GM12865 (cell line): ENCODE results near the gene PSAT1.
A peak's percentile ranks its signal among the peaks of the same experiment; 100 is the strongest.

Experiments
- DNase-seq: peaks from one replicate; pipeline ENCODE4 v3.0.0; 2010; ENCODE audit warnings: low read depth
- H3K4me3 ChIP-seq: 2 replicates; pipeline ENCODE4 v1.5.1; 2011; ENCODE audit warnings: mild to moderate bottlenecking, low read depth, low read length, control low read depth
- CTCF ChIP-seq: IDR thresholded peaks from 2 replicates; pipeline ENCODE4 v1.5.1; 2011; ENCODE audit warnings: low read length, control low read depth, low read depth, inconsistent platforms; ENCODE audit not compliant: insufficient read depth; ENCODE audit errors: missing control alignments

The PSAT1 gene

GRCh38 chr9:78297672-78297961 lies 692 bp downstream of the PSAT1 start:
- no peak for TF ChIP-seq CTCF
- DNase-seq: no peak
- H3K4me3 ChIP-seq: peak overlapping the region; percentile 59

- TF ChIP-seq CTCF: no peak
- DNase-seq: no peak
- peak overlapping the region; percentile 59 for H3K4me3 ChIP-seq
These were observed 1.3 kb downstream of the PSAT1 start for GRCh38 chr9:78298046-78298765.

GRCh38 chr9:78300209-78300608 lies 3.3 kb downstream of the PSAT1 start:
- no peak overlapping the region for H3K4me3 ChIP-seq
- no peak for DNase-seq
- no peak for TF ChIP-seq CTCF

- no peak for DNase-seq
- no peak for TF ChIP-seq CTCF
These were observed 4.5 kb downstream of the PSAT1 start for GRCh38 chr9:78301466-78301865.

GRCh38 chr9:78303377-78304062 lies 6.6 kb downstream of the PSAT1 start:
- no peak for DNase-seq
- no peak overlapping the region for H3K4me3 ChIP-seq
- no peak for TF ChIP-seq CTCF

More at GRCh38 chr9:78301466-78301865, 4.5 kb downstream of the PSAT1 start:
- H3K4me3 ChIP-seq: no peak overlapping the region

- no peak for DNase-seq
- no peak for TF ChIP-seq CTCF
- H3K4me3 ChIP-seq: no peak overlapping the region
These were observed 7.4 kb downstream of the PSAT1 start for GRCh38 chr9:78304357-78304756.
